Stimulated activated CD8-positive, alpha-beta memory T cell treated with anti-CD3 and anti-CD28 coated beads, Interleukin-12 subunit alpha, Interleukin-12 subunit beta, amount 100 ng/mL, for 24 hours (primary cell): ENCODE results near the gene LEMD2.

Experiments used
- DNase-seq: peaks from one replicate; pipeline ENCODE4 v3.0.0-alpha.2; 2020; ENCODE audit errors: extremely low read depth

LEMD2 gene

DNA sequence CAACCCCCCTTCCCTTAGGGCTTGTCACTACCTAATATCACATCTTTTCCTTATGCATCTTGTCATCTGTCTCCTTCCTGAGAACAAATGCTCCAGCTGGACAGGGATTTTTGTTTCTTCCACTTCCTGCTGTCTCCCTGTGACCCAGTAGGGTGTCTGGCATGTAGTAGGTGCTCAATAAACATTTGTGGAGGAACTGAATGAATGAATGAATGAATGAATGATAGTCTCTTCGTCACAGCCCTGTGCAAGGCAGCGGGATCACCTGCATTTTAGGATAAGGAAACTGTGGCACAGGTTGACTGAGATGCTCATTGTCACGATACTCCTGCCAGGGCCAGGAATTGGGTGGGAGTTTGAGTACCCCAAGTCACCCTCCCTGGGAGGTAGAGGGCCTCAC, 14.2 kb downstream of the LEMD2 start:
- no peak for DNase-seq

DNA sequence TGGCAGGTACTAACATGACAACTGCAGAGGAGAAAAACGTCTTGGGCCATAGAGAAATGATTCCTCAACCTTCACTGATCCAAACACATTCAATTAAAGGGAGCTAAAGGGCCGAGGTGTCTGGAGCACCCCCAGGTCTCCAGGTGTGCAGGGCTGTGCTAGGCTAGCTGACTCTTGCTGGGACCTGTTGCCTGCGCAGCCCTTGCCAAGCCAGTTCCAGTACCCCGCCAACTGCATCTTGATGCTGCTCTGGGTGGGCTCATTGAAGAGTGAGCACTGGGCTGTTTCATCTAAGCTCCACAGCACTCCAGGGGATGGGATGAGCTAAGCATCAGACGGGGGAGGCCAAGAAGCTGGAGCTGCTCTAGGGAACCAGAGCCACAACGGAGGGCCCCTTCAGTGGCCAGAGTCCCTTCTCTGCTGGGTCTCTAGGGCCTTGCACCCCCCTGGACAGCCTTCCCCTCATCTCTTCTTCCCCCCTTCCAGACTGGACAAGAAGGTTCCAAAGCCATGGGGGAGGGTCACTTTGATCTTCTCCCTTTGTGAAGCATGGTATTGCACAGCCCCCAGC, 15.9 kb downstream of the LEMD2 start:
- no peak for DNase-seq

DNA sequence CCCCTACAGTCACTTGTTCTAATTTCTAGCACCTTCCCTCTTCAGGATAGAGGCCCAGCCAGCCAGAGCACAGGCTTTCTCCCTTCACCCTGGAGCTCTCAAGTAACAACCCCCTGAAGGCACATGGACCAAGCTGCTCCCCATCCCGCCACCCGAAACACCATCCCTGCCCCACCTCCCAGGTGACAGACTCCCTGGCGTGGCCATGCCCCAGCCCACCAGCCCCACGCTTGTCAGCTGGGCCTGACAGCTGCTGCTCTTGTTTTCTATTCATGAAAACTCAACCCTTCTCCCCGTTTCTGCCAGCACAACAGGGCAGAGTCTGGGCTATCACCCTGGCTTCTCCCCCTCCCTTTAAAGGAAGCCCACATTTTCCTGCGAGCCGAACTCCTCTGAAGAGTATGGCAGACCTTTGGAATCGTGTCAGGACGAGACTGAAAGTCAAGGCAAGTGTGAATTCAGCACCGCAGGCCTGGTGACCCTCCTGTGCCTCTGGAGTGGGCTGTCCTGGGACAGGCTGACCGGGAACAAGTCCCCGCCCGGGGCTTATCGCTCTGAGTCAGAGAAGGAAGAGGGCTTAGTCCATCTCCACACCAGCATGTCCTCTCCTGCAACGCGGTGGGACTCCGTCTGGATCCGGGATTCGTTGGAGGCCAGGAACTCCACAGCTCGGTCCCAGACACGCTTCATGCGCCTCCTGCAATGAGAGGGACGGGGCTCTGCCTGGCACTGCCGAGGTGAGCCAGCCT, 16.7 kb downstream of the LEMD2 start:
- DNase-seq, result no peak

DNA sequence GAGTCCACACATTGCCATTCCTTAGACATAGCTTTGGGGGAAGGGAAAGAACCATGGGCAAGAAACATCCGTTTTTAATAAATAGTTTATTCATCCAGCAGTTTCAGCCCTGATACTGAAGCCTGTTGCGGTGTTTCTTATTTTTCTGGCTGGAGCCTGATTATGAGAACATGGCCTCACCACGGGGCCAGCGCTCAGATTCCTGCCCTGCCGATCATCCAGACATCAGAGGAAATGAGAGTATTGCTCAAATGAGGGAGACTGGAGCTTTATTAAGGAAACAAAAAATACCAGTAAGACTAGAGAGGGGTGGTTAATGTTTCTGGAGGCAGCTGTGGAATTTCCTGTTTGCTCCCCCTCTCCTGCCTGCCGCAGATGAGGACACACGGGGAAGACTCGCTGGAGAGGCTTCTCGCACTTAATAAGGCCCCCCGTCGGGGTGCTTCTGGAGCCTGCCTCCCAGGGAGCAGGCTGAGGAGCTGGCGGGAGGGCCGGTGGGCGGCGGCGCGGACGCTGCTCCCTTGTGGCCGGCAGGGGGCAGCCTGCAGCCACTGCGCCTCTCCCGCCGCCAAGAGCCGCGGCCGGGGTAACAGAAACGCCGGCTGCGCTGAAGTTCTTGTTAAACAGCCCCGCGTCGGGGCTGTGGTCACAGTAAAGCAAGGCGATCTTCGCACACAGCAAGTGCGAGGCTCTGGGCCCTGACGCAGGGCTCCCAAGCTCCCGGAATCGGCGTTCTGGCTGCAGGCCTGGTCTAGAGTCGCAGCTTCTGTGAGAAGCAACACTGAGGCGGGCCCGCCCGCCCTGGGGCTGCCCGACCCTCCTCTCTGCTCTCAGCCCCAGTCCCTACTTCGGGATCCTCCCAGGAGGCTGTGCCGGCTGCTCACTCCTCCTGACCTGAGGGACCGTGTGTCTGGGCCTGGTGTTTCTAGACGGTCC, 17.5 kb downstream of the LEMD2 start:
- no peak for DNase-seq

DNA sequence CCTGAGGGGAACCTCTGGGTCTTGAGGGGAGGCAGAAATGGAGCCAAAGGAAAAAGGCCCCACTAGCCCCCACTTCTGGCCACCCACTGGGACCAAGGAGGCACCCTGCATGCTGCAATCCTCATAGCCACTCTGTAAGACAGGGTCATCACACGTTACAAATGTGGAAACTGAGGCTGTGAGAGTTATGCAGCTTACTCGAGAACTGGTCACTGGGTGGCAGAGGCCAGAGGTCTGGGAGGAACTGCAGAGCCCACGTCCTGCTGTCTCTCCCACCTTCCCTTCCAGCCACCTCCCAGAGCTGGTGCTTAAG, 18.1 kb downstream of the LEMD2 start:
- no peak for DNase-seq

DNA sequence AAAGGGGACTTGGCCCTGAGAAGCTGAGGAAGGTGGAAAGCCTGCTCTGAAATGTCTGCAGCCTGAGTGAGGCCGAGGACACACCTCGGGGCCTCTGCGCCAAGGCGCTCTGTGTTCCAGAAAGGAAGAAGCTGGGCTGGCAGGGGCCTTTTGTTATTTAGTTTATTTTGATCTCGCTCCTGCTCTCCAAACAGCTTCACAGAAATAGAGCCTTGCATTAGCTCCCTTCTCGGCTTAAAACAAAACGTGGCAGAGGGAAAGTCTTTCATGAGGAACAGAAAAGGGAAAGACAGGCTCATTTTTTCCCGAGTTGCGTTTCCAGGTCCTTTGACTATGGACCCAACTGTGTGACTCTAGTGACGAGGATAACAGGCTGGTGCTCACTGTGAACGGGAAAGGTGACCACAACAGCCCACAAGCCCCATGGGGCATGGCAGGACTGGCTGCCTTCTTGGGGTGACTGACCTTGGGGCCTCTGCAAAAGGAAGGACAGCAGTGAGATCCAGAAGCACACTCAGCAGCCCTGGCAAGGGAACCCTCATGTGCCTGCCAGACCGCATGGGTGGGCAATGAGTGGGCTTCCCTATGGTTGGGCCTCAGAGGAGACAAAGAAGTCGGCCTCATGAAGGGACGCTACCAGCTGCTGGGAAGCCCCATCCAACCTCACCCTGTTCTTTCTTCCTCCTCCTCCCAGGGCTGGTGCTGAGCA, 18.7 kb downstream of the LEMD2 start:
- DNase-seq, result no peak

DNA sequence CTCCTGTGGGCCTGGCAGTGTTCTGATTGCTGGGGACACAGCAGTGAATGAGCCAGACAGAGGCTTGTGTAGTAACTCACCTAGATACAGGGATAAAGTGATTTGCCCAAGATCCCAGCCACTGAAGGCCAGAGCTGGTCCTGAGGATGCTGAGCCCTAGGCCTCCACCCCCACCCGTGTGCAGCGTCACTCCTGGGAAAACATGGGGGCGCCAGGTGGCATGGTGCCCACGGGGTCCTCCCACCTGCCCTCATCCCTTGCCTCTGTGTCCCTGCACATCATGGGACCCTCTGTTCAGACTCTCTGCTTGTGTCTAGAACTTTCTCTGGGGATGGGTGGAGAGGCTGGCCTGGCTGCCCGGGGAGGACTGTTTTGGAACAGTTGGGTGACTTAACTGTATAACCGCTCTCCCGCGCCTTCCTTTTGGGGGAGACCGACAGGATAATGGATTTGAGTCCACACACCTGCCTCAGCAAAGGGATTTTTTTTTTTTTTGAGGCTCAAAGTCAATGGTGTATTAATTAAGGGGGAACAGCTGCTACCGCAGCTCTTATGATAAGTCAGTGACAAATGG, 19.6 kb downstream of the LEMD2 start:
- DNase-seq, result no peak

DNA sequence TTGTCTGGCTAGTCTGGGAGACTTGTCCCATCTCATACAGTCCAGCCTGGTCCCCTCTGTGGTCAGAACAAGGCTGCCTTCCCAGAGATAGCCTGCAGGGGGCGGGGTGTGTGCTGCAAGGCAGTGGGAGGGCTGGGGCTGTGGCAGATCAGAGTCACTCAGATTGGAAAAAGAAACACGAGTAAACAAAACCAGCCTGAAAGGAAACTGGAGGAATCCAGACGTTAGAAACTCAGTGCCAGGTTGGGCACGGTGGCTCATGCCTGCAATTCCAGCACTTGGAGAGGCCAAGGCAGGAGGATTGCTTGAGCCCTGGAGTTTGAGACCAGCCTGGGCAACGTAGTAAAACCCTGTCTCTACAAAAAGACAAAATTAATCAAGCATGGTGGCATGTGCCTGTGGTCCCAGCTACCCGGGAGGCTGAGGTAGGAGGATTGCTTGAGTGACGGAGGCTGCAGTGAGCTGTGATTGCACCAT, 20.2 kb downstream of the LEMD2 start:
- peak; percentile 38 for DNase-seq

DNA sequence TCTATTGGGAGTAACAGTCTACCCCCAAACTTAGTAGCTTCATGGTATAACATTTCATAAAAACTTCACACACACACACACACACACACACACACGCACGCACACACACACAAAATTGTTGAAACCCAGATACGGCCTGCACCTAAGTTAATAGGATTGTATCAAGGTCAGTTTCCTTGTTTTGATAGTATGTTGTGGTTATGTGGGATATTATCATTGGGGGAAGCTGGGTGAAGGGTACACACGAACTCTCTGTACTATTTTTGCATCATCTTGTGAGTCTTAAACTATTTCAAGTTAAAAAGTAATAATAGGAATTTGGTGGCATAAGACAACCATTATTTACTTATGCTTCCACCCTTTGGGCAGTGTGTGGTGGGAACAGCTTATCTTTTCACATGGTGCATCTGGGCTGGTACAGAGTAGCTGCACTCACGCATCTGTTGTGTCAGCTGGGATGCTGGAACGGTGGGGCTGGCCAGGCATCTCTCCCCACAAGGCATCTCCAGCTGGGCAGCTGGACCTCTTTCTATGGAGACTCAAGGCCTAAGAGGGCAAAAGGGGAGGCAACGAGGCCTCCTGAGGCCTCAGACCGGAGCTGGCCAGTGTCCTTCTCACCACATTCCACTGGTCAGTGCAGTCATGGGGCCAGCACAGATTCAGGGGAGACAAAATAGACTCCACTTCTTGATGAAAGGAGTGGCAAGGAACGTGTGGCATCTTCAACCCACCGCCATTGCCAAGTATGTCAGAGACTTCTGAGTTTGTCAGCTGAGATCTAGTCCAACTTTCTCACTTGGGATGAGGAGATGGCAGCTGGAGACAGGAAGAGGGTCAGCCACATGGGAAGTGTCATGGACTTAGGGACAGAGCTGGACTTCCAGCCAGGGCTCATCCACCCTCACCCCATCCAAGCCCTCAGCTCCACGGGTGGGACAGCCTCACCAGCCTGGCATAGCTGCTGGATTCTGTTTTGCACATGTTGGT, 21.7 kb downstream of the LEMD2 start:
- no peak for DNase-seq

DNA sequence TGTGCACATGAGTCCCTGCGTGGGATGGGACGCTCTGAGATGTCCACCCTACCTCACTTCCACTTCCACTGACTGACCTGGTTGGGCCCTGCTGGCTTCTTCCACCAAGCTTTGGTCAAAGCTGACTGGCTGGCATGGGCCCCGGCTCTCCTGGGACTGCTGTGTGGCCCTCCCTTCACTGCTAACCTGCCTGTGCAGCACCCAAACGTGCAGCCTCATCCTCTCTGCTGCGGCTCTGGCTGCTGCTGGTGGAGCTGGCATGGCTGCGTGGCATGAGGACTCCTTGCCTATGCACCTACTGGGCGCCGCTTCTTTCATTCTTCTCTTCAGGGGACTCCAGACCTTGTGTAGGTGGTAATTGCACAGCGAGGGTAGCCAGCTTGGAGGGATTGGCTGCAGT, 23.6 kb downstream of the LEMD2 start:
- no peak for DNase-seq

DNA sequence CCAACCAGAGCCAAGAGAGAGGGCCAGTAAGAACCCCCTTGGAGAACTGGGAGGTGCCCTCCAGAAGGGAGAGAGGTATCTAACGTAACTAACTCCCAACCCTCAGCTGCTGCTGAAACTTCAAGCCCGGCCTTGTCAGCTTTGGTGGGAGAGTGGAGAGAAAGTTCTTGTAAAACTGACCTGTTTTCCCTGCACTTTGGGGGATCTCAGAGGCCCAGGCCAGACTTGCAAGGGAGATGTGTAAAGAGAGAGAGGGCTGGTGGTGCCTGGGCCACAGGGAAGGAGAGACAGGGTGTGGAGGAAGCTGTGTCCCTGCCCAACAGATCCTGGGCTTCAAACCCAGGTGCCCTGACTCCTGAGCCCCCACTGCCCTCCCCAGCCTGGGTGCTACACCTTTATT, 24.9 kb downstream of the LEMD2 start:
- DNase-seq, result no peak

DNA sequence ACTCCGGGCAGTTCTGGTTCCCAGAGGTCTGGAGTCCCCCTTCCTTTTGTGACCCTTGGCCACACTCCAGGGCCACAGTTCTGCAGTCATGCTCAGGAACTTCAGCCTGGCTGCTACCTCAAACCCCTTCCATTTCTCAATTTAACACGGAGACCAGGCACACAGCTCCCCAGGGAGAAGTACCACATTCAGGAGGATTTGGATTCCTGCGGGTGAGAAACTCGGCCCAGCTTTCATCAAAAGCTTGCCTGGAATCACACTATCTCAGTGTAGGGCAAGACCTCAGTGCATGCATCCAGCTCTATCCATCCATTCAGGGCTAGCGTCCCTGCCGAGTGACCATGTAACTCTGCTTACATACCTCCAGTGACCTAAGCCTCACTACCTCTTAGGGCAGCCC, 25.4 kb downstream of the LEMD2 start:
- no peak for DNase-seq

DNA sequence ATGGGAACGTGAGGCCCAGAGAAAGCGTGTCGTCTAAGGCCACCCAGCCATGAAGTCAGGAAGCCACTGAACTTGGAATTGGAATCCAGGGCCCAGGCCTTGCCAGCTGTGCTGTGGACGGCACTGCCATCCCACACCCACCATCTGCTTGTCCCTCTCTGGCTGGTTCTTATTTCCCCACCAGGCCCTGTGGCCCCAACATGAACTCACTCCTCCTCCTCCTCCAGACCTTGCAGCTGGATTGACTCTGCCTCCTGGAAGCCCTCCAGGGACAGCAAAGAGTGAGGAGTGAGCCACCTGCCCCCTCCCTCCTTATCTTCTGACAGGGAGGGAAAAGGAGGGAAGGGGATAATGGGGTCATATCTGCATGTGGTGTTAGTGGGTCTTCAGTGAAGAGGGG, 26.2 kb downstream of the LEMD2 start:
- DNase-seq, result no peak

DNA sequence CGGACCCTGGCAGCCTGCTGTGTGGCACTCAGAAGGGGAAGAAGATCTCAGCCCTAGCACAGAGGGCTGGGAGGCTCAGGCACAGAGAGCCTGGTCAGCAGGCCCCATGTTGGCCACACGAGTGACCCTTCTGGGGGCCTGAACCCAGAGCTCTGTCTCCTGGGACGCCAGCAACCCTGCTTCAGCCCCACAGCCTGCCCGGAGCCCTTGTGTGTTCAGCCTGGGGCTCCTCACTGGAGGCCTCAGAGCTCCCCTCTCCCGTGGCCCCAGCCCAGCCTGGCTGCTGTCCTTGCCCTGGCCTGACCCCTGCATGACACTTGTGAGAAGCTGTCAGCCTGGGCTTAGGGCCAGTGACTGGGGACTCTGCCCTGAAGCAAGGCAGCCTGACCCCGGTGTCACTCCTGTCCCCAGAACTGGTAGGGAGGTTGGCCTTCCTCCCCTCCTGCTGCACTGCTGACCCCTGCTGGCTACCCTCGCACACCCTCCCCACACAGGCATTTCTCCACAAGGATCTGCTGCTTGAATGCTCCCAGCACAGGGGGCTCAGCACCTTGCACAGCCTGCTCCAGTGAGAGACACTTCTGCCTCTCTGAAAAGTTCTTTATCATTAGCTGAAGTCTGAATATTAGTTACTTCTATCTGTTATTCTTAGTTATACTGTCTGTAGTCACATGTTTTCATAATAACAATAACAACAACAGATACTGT, 26.9 kb downstream of the LEMD2 start:
- no peak for DNase-seq

DNA sequence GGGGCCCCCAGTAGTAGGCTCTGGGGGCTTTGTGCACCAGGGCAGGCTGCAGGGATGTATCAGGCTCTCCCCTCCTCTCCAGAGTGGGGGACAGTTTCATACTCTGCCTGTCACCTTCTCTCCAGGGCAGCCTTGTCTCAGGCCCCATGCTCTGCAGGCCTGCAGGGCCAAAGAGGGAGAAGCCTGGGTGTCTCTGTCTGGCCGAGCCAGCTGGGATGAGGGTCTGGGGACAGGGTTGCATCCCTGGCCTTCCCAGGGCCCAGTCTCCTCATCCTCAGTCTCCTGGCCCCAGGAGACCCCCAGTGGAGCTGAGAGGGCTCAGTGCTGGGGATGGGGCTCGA, 27.4 kb downstream of the LEMD2 start:
- DNase-seq, result no peak

DNA sequence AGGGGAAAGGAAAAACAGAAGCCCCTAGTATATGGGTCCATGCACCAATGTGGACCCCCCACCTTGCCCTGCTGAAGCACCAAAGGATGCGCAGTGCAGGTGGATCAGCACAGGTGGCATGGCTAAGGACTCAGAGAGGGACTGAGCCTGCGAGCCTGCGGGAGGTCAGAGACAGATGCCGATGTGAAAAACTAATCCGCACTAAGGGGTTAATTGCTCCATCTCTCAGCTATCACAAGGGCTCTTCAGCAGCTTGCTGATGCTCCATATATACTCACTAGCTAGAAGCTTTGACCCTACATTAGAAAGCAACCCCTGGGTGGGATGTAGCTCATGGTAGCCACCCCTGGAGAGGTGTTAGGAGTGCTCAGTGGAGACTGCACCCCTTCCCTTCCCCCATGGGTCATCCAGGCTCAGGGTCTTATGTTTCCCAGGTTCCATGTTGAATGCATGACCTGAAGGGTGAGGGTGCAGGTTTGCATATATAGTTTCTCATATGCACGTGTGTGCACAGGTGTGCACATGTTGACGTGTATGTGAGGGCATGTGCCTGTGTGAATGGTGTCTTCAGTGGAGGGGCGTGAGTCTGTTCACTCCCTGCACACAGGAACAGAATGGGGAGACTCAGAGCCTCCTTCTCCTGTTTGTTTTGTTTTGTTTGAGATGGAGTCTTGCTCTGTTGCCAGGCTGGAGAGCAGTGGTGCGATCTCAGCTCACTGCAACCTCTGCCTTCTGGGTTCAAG, 28.9 kb downstream of the LEMD2 start:
- DNase-seq, result no peak

DNA sequence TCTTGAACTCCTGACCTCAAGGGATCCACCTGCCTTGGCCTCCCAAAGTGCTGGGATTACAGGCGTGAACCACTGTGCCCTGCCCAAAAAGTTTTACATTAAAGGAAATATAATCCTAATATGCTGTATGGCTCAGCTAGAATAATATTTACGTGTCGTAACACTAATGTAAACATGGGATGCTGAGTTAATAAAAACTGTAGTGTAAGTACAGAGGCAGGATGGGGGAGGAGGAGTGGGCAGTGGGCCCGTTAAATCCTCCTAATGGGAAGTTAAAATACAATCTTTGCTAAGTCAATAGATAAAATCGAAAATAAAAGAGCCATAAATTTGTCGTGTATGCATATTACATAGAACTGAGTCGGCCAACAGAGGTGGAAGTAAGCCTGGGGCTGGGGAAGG, 30.1 kb downstream of the LEMD2 start:
- no peak for DNase-seq

DNA sequence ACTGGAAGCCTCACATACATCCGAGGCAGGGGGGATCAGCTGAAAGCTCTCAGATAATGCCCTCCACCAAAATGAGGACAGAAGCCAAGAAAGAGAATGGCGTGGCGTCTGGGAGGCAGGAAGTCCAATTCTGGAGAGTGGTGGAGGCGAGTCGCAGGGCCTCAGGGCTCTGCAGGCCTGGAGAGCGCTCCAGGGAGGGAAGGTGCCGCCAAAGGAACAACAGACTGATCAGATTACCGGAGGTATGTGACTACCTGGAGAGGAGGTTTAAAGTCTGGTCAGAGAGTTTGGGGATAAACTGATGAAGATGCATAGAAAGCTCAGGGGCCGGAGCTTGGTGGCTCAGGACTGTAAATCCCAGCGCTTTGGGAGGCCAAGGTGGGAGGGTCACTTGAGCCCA, 31.0 kb downstream of the LEMD2 start:
- no peak for DNase-seq

DNA sequence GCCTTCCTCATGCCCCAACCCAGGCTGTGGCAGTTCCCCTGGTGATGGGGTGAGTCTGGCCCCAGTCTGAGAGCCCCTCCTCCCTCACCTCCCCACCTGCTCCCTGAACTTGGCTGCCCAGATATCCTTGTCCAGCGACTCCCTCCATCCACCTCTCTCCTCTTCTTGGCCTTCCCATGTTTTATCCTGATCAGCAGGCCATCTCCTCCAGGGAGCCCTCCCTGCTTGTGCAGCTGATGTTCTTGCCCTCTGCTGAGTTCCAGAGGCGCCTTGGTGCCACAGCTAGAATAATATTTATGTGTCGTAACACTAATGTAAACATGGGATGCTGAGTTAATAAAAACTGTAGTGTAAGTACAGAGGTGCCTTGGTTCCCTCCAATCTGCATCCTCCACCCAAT, 31.8 kb downstream of the LEMD2 start:
- DNase-seq, result no peak
